SK-MEL-5 (cell line): Measurements from ENCODE around the gene TMEM14B. TPM values are rescaled to one million over a fixed set of nuclear protein-coding genes. Genes with fewer than 3 reads are reported as not detected.
A peak's percentile ranks its signal among the peaks of the same experiment; 100 is the strongest.
"Not testable (repeated sequence)": the region's sequence is repeated elsewhere in the genome, so short reads cannot be mapped to it uniquely, and the experiment has no call there.

Experiments
- DNase-seq: peaks from one replicate; pipeline ENCODE4 v3.0.0-alpha.2; 2016; ENCODE audit warnings: low read depth, low spot score
- in situ Hi-C: cut with HindIII; loops from 2 replicates; pipeline ENCODE4 v1.10.0; 2016; ENCODE audit warnings: low sequenced_read_pairs, high pct_unique_total_duplicates, low pct_unique_long_range_greater_than_20kb
- polyA plus RNA-seq, 2 experiments: library from polyadenylated mRNA; depleted of rRNA; stranded (reverse); fragments of >200 nt; gene quantifications; 2 replicates each; pipeline ENCODE4 v1.2.3, GENCODE V29; 2015
- total RNA-seq: library from RNA; depleted of rRNA; stranded (reverse); fragments of >200 nt; shearing (Covaris generic); gene quantifications from 2 replicates; pipeline ENCODE4 v1.2.3, GENCODE V29; 2014; rRNA removed

TMEM14B gene
- 253 and 309 TPM in 2 replicates for total RNA-seq
- 168 TPM in 2 replicates for polyA plus RNA-seq (2015; cell fraction: cytosol; rRNA removed)
- 52.4 and 54.8 TPM in 2 replicates for polyA plus RNA-seq (2015; cell fraction: nucleus; rRNA removed)

- DNase-seq = peak; percentile 99
- in situ Hi-C loops = no loop called here
Measured at GRCh38 chr6:10747251-10747972, at the start of gene TMEM14B. Gene TMEM14B (plus strand): TSS chr6:10747805. CDS start chr6:10749246, 1,441 bp downstream.

DNA sequence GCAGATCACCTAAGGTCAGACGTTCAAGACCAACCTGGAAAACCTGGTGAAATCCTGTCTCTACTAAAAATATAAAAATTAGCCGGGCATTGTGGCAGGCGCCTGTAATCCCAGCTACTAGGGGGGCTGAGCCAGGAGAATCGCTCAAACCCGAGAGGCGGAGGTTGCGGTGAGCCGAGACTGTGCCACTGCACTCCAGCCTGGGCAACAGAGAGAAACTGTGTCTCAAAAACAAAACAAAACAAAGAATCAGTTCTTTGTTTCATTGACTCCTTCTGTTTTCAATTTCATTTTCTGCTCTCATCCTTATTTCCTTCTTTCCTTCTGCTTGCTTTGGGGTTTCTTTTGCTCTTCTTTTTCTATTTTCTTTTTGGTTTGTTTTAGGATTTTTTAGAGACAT, 33.6 kb upstream of the TMEM14B start:
- in situ Hi-C loops = no loop called here
- DNase-seq = no peak

DNA sequence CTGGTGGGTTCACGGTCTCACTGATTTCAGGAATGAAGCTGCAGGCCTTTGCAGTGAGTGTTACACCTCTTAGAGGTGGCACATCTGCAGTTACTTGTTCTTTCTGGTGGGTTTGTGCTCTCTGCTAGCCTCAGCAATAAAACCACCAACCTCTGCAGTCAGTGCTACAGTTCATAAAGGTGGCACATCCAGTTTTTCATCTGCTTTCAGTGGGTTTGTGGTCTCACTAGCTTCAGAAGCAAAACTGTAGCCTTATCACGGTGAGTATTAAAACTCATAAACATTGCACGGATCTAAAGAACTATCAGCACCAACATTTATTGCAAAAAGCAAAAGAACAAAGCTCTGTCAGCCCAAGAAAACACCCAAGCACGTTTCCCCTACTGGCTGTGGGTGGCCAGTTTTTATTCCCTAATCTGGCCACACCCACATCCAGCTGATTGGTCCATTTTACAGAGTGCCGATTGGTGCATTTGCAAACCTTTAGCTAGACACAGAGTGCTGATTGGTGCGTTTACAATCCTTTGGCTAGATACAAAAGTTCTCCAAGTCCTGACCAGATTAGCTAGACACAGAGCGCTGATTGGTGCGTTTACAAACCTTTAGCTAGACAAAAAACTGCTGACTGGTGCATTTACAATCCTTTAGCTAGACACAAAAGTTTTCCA, 28.2 kb upstream of the TMEM14B start:
- in situ Hi-C loops = no loop called here
- DNase-seq = peak; percentile 49

DNA sequence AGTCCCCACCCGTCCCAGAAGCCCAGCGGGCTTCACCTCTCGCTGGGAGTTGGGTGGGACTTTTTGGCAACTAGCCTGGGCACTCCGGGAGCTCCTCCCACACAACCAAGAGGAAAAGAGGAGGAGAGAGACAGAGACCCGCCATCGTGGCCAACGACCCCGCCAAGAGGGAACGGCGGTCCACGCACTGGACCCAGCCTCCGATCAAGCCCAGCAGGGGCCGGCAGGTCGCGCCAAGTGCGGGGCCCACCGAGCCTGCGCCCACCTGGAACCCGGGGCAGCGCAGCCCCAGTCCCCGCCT, 27.7 kb upstream of the TMEM14B start:
- no peak for DNase-seq
- in situ Hi-C loops = no loop called here

GRCh38 chr6:10720265-10720959, 27.2 kb upstream of the TMEM14B start:
- no peak for DNase-seq
- in situ Hi-C loops = no loop called here

GRCh38 chr6:10720960-10721849, 26.4 kb upstream of the TMEM14B start:
- in situ Hi-C loops = not testable (repeated sequence)

GRCh38 chr6:10721850-10722569, 25.6 kb upstream of the TMEM14B start:
- in situ Hi-C loops = no loop called here

More at GRCh38 chr6:10720960-10721849, 26.4 kb upstream of the TMEM14B start:
- not testable (repeated sequence) for DNase-seq

DNA sequence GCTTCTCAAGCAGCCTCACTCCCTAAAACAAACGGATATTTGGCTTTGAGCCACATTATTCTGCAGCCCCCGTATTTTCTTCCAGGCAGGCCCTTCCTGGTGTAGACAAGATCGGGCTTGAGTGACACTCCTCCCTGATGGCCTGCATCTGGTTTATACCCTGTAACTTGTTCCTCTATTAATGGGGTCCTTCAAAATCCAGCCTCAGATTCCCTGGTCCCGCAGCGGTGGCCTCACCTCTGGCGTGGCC, 25.1 kb upstream of the TMEM14B start:
- in situ Hi-C loops = no loop called here
- DNase-seq = no peak

More at GRCh38 chr6:10721850-10722569, 25.6 kb upstream of the TMEM14B start:
- DNase-seq = no peak

DNA sequence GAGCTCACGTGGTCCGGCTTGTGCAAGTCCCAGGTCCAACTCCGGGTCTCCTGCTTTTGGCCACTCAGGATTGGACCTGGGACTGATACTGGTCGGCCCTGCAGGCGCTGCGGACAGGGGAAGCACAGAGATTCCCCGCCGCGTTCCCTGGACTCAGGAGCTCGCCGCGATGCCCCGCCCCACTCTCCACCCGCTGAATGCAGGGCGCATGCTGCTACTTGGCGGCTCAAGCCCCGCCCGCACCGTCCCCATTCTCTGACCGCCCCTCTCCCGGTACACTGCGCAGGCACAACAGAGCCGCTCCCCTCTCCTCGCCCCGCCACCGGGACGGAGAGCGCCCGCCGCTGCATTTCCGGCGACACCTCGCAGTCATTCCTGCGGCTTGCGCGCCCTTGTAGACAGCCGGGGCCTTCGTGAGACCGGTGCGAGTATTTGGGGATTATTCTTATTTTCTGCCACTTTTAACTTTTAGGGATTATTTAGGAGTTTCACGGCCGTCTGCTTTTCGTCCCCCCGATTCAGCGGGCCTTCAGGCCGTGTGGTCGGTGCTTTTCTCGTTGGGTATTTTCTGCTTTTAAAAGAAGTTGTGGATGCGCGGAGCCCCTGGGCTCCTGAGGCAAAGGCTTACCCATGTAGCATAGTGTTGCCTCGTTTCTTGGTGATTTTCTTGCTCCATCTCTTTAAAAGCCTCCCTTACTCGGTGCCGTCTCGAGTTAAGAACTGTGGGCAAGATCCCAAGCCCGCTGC, 24.6 kb upstream of the TMEM14B start, which contains the start of gene TMEM14C:
TMEM14C (plus strand) TSS at position 251 of the 747 bp plus-strand sequence. CDS start 1,544 bp downstream, outside the sequence.
- DNase-seq = peak; percentile 98
- in situ Hi-C loops = no loop called here

DNA sequence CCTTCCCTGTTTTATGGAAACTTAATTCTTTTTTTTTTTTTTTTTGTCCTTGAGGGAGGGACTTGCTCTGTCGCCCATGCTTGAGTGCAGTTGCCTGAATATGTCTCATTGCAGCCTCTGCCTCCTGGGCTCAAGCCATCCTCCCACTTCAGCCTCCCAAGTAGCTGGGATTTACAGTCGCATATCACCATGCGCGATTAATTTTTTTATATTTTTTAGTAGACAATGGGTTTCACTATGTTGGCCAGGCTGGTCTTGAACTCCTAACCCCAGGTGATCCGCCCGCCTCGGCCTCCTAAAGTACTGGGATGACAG, 24.1 kb upstream of the TMEM14B start:
- in situ Hi-C loops = no loop called here

DNA sequence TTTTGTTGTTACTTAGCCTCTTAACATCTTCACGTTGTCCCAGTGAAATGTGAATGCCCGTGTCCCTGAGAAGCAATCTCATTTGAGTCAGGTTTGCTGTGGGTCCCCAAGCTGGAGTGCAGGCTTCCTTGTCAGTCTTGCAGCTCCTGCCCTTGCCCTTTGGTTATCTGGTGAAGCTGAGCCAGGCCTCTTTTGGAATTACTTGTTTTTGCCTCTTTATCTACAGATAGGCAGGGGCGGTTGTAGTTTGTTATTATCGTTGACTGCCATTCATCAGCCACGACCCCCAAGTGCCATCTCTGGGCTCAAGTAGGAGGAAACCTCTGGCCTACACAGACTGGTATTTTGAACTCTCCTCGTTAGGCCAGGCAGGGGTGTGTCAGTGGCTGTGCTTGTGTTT, 22.6 kb upstream of the TMEM14B start:
- DNase-seq = no peak
- in situ Hi-C loops = no loop called here

More for the DNA sequence above, 24.1 kb upstream of the TMEM14B start:
- DNase-seq = no peak

DNA sequence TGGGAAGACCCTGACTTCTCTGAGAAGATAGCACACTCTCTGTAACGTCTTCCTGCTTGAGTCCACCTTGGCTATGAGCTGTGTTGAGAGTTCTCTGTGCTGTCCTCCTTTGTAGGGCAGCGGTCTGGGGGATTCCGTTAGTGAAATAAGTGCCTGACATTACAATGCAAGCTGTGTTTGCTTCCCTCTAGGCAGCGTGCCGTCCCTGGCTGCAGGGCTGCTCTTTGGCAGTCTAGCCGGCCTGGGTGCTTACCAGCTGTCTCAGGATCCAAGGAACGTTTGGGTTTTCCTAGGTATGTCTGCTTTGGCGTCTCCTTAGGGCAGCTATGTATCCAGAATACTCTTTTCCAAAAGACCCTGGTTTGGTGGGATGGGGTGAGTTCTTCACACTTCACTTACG, 21.9 kb upstream of the TMEM14B start:
- in situ Hi-C loops = no loop called here
- DNase-seq = no peak

- no peak for DNase-seq
- in situ Hi-C loops = no loop called here
Measured at GRCh38 chr6:10730254-10730653, 17.4 kb upstream of the TMEM14B start.

DNA sequence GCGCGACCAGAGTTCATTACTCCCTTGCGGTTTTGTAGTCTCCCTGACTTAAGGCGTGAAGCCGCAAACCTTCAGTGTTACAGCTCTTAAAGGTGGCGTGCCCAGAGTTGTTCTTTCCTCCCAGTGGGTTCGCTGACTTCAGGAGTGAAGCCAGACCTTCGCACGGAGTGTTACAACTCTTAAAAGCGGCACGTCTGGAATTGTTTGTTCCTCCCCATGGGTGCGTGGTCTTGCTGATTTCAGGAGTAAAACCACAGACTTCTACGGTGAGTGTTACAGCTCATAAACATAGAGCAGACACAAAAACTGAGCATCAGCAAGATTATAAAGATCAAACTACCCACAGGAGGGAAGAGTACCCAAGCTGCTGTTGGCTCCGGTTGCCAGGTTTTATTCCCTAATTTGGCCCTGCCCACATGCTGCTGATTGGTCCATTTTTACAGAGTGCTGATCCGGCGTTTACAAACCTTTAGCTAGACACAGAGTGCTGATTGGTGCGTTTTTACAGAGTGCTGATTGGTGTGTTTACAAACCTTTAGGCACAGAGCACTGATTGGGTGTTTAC, 14.4 kb upstream of the TMEM14B start:
- DNase-seq = peak; percentile 42
- in situ Hi-C loops = no loop called here

- no peak for DNase-seq
- in situ Hi-C loops = no loop called here
Measured at GRCh38 chr6:10733863-10734262, 13.7 kb upstream of the TMEM14B start.

- in situ Hi-C loops = no loop called here
- DNase-seq = no peak
Measured at GRCh38 chr6:10736731-10737130, 10.9 kb upstream of the TMEM14B start.
